Activated CD4-positive, alpha-beta T cell treated with anti-CD3 and anti-CD28 coated beads, Interleukin-2, amount 50 U/mL, for 1 hour (primary cell): ENCODE measurements around the gene GTF2IRD1.
"Not testable (repeated sequence)": the region's sequence is repeated elsewhere in the genome, so short reads cannot be mapped to it uniquely, and the experiment has no call there.

Experiments used
- DNase-seq: peaks from one replicate; pipeline ENCODE4 v3.0.0-alpha.2; 2020

GTF2IRD1 gene

DNA sequence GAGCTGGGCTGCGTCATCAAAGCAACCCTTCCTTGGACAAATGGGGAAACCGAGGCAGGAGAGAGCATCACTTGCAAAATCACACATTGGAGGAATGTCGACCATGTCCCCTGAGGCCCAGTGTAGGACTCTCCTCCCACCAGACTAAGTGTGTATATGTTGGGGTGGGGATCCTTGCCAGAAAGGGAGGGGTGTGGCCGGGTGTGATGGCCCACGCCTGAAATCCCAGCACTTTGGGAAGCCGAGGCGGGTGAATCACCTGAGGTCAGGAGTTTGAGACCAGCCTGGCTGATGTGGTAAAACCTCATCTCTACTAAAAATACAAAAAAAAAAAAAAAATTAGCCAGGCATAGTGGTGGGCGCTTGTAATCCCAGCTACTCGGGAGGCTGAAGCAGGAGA, 23.3 kb upstream of the GTF2IRD1 start:
- not testable (repeated sequence) for DNase-seq

DNA sequence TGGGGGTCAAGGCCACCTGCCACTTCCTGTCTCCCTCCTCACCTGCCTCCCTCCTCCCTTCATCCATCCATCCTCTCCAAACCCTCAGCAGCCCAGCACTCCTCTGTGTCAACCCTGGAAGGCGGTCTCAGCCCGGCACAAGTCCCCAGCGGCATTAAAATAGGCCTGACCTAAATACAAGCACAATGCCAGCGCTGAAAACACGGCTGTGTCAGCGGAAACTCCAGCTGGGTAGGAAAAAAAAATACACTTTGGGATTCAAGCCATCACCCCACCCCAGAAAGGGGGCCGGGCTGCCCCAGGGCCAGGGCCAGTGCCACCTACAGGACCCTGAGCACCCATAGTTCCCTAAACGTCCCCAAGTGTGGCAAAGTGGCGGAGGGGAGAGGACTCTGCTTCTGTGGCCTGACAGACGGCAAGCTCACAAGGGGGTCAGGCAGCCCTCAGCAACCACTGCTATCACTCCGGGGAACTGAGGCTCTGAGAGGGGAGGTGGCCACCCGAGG, 22.7 kb upstream of the GTF2IRD1 start:
- DNase-seq = no peak

DNA sequence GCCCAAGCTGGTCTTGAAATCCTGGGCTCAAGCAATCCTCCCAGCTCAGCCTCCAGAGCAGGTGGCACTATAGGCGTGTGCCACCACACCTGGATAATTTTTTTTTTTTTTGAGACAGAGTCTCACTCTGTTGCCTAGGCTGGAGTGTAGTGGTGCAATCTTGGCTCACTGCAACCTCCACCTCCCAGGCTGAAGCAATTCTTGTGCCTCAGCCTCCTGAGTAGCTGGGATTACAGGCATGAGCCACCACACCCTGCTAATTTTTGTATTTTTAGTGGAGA, 16.5 kb upstream of the GTF2IRD1 start:
- not testable (repeated sequence) for DNase-seq

DNA sequence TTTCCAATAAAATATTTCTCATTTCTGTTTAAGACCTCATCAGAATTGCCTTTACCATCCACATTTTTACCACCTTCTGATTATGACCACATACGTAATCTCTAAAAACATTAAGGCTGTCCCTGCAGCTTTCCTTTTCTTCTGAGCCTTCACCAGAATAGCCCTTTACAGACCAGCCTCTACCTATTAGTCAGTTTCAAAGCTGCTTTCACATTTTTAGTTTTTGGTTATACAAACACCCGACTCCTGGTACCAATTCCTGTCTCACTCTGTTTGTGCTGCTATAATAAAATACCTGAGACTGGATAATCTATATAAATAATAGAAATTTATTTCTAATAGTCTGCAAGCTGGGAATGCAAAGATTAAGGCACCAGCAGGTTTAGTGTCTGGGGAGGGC, 15.4 kb upstream of the GTF2IRD1 start:
- DNase-seq = no peak

DNA sequence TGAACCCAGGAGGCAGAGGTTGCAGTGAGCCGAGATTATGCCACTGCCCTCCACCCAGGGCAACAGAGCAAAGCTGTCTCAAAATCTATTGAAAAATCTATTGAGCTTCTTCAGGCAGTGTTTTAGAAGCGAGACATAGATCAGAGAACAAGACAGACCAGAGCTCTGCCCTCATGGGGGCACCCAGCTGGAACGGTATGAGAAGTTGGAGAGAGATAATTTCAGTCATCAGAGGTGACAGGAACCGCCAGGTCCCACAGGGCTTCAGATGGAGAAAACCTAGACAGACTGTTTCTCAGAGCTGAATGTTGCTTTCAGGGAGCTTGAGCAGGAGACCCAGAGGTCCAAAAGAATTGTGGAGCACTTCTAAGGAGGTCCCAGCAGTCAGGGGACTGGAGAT, 14.2 kb upstream of the GTF2IRD1 start:
- DNase-seq = no peak

DNA sequence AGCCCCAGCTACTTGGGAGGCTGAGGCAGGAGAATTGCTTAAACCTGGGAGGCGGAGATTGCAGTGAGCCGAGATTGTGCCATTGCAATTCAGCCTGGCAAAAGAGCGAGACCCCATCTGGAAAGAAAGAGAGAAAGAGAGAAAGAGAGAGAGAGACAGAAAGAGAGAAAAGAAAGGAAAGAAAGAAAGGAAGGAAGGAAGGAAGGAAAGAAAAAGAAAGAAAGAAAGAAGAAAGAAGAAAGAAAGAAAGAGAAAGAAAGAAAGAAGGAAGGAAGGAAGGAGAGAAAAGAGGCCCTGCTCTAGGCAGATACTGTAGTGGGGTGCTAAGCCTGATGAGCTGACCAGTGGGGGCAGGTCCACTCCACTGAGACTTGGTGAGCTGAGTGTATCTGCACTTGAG, 13.6 kb upstream of the GTF2IRD1 start:
- DNase-seq = not testable (repeated sequence)

DNA sequence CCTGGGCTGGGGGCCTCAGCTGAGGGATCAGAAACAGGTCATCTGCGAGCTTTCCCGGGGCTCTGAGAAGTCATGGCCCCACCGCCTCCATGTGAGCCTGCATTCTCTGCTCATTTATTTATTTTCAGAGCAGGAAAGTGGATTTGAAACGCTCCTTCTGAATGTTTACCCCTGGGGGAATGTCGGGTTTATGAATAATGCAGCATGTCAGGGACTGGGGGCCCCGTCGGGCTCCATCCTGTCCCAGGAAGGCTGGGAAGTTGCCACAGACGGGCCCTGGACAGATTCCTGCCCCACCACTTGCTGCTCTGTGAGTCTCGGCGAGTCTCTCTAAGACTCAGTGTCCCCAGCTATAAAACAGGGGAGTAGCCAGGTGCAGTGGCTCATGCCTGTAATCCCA, 11.9 kb upstream of the GTF2IRD1 start:
- DNase-seq = no peak

DNA sequence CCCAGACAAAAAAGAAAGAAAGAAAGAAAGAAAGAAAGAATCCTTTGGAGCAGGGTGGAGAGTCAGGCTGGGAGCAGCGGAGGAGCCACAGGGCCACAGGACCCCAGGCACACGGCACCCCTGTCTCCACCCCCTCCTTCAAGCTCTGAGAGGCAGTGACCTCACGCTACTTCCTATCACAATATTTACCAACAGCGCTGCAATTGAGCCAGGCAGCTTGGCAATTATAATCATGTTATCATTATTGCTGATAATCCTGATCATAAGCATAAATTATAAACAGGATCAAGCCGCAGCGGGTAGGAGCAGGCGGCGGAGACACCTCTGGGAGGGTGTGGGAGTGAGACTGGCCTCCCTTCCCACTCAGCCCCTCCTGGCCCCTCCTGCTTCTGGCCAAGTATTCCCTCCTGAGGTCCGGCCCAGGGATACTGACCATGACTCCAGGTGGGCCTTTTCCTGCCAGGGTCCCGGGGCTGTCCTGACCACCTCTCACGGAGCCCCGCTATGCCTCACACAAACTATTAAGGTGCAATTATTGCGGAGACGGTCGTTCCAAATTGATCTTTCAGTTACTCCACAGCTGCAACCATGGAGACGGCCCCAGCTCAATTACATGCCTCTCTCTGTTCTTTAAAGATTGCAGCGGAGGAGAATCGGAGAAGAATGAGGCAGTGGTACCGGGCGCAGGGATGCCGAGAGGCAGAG, 10.0 kb upstream of the GTF2IRD1 start:
- no peak for DNase-seq

DNA sequence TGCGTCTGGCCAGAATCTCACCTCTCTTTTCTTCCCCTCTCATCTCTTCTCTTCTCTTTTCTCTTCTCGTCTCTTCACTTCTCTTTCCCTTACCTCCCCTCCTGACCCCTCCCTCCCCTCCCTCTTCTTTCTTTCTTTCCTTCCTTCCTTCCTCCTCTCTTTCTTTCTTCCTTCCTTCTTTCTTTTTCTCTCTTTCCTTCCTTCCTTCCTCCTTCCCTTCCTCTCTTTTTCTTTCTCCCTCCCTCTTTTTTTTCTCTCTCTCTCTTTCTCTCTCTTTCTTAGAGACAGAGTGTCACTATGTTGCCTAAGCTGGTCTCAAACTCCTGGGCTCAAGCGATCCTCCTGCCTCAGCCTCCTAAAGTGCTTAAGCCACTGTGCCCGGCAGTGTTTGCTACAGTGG, 4.6 kb upstream of the GTF2IRD1 start:
- DNase-seq = no peak

DNA sequence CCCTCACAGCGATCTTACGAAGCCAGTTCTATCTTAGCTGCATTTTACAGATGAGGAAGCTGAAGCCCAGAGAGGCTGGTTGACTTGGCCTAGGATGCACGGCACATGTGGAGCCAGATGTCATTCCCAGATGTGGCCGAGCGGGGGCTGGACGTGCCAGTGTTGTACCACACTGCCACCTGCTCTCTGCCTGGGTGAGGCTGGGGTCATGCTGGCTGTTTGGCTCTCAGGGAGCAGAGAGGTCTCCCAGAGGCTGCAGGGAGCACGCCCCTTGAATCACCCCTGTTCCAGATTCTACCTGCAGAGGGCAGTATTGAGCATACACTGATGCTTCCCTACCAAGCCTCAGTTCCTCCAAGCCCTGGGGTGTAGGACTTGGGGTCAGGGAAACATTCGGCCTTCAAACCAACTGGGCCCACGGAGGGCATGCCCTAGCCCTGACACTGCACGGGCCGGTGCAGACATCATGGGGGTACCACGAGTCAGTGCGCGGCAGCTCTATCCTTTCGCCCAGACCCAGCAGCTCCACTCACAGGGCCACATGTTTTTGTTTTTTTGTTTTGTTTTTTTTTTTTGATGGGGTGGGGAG, 3.8 kb upstream of the GTF2IRD1 start:
- peak; percentile 64 for DNase-seq

DNA sequence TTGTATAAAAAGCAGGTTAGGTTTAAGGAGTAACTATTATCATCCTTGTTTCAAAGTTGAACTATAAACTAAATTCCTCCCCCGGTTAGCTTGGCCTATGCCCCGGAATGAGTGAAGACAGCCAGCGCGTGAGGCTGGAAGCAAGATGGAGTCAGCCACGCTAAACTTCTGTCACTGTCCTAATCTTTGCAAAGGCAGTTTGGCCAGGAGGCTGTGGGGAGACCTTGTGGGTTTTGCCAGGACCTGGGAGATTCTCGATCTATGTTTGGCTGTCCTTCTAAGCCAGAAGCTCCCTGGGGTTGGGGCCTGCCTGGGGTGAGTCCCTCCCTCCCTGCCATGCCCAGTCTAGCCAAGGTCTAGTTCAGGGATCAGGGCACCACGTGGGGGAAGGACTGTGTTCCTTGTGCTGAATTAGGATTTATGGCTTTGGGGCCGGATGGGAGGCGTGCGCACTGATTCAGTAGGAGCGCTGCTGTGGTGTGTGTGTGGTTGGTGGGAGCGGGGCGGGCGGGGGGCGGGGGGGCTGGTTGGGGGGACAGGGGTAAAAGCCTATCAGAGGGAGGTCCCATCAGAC, 871 bp upstream of the GTF2IRD1 start:
- peak; percentile 24 for DNase-seq

DNA sequence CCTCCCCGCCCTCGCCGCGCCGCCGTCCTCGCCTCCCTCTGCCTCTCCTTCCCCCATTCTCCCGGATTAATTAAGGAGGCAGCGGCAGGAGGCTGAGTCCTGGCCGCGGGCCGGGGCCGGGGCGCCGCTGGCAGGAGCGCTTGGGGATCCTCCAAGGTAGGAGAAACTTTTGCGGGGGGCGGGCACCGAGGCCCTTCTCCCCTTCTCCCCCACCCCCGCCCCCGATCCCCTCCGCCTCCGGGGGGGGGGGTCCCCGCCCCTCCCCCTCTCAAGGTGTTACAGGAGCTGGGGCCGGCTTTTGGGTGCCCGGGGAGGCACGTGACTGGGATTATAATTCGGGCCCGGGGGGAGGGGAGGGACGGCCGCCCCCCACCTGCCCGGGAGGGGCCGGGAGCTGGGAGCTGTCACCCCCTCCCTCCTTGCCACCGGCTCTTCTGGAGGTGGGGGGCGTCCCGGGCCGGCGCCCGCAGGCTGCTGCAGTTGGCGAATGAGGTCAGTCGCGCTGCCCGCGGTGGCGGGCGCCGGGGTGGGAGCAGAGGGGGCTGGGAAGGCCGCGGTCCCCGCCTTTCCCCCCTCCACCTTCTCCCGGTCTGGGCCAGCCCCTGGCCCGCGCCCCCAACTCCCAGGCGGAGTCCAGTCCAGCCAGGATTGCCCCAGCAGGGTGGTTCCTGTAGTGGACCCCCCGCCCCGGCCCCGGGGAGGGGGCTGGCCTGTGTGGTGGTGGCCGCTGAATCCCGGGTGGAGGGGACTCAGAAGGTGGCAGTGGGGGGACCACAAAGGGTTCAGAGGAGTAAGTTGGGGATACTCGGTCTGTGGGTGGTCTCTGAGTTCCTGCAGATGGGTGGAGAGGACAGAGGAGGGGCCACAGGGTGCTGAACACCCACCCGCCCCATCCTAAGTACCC, 567 bp downstream of the GTF2IRD1 start:
- DNase-seq = no peak

DNA sequence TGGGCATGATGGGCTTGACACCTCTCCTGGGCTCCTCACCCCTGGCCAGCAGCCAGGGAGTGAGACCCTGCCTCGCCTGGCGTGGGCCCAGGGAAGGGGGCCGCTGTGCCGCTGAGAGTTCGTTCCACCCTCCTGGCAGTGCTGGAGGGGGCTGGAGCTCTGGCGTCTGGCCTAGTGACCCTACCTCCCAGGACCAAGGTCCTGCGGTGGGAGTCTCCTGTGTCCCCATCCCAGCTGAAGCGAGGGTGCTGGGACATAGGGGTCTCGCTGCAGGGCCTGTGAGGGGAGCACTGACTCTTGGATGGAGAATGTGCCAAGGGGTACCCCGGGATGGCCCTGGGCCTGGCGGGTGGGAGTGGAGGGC, 1.2 kb downstream of the GTF2IRD1 start:
- DNase-seq = no peak

DNA sequence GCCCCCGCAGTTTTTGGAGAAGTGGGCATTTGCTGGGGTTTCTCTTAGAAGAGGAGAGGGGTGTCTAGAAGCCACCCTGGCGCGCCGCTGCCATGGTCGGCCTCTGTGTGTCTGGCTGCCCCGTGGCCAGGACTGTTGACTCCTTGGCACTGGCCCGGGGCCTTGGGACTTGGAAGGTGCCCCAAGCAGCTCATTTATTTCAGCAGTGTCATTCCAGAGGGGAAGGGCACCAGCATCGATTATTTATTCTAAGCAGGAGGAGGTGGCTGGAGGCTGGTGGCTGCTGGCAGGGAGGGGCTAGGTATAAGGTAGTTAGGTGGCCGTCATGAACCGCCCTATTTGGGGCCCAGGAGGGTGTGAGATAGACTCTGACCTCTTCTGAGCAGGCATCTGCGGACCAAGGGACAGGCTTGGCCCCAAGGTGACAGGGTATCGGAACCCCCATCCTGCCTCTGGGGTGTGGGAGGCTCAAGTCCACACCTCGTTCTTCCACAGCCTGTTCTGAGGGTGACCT, 1.6 kb downstream of the GTF2IRD1 start:
- no peak for DNase-seq

DNA sequence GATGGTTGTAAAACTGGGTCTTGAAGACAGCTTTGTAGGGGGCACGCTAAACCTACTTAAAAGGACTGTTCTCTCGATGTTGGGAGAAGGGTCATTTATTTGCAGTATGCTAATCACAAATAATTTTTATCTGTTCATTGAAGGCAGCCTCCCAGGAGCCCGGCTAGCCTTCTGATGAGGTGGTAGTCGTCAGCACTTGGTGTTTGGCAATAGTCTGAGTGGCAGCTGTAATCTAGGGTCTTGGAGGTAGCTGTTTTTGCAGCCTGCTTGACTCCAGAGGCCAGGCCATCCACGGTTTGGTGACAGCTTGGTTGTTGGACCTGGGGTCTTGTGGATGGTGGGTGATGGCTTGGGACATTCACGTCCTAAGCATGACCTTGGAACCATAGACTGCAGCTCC, 2.2 kb downstream of the GTF2IRD1 start:
- DNase-seq = no peak

DNA sequence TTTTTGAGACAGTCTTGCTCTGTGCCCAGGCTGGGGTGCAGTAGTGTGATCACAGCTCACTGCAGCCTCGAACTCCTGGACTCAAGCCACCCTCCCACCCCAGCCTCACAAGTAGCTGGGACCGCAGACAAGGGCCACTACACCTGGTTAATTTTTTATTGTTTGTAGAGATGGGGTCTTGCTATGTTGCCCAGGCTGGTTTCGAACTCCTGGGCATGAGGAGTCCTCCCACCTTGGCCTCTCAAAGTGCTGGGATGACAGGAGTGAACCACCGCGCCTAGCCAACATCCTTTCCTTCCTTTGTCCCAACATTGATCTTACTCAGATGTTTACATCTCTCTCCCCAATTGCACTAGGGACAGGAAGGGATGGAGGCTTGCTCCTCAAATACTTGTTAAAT, 3.3 kb downstream of the GTF2IRD1 start:
- DNase-seq = no peak

DNA sequence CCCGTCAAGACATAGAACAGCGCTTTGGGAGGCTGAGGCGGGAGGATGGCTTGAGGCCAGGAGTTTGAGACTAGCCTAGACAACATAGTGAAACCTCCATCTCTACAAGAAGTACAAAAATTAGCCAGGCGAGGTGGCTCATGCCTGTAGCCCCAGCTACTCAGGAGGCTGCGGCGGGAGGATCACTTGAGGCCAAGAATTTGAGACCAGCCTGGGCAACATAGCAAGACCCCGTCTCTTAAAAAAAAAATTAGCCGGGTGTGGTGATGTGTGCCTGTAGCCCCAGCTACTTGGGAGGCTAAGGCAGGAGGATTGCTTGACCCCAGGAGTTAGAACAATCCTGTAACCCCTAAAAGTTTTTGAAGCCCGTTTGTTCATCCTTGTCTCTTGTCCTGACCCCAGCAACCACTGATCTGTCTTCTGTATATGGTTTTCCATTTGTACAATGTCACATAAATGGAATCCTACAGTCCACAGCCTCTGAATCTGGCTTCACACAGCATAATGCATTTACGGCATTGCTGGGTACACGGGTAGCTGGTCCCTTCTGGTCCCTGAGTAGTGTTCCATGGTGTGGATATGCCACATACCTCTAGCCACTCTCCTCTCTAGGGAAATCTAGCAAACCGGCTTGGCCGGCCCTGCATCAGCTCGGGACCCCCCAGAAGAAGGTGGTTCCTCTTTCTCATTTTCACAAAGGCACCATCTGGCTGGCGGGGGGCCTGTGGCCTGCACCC, 8.4 kb downstream of the GTF2IRD1 start:
- no peak for DNase-seq

DNA sequence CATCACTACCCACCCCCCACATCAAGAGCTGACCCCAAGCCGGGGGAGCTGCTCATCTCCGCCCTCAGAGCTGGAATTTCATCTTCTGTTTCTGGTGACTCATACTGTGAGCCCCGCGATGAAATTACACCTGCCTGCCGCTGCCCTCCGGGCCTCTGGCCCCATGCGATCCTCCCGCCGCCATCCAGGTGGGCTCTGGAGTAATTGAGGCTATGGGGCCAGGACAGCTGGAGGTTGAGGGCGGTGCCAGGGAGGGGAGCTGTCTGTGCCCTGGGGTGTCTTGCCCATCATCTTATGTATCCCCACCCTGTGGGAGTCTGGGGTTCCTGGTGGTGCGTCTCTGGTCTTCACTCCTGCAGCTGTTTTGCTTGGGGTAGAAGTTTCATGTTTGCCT, 9.0 kb downstream of the GTF2IRD1 start:
- no peak for DNase-seq

DNA sequence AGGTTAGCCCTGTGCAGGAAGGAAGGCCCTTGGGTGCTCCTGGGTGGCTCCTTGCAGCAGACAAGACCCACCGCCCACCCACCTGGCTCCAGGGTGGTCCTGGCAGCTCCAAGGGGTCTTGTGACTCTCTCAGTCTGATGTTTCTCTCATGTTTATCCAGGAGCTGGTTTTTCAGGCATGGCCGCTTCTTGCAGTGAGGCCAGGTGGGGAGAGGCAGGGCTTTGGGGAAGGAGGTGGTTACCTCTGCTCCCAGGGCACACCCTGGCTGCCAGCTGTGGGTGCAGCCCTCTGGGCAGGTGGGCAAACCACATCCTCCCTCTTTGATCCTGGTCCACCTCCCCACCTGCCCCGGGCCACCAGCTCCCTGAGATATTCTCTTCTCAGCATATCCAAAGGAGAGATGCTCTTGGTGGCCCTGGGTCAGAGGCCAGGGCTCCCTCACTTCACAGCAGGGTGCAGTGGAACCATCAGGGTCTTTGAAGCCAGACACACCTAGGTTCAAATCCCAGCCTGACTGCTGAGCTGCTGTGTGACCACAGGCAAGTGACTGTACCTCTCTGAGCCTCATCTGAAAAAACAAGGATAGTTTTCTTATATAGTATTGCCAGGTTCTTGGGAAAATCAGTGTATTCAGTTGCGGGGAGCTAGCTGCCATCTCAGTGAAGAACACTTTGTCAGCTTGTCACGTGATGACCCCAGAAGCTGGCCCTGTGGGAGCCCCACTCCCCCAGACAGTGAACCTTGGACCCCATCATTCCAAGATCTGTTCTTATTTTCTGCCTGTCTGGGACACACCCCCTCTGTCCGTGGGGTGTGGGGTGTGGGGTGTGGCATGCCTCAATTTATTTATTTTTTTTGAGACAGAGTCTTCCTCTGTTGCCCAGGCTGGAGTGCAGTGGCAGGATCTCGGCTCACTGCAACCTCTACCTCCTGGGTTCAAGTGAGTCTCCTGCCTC, 11.5 kb downstream of the GTF2IRD1 start:
- DNase-seq = no peak

DNA sequence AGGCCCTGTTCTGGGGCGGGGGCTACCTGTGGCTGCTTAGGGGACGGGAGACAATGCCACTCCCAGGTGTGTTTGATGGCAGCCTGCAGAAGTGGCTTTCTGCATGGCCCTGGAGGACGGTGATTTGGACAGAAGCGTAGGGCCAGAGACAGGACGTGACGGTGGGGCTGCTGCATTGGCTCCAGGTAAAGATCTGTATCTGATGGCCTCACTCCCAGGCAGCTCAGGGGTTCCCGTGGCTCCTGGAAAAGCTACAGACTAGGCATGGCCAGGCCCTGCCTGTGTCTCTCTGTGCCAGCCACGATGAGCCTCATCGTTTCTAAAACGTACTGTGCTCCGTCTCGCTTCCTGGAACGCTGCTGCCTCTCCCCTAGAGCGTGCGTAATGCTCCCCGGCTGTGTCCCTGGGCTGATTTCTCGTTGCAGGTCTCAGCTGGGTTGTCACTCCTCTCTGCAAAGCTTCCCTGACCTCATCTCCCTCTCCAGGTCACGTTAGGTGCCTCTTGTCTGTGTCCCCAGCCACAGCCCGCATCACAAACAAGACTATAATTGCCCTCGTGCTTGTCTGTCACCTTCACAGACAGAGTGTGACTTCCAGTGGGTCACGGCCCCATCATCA, 12.6 kb downstream of the GTF2IRD1 start:
- no peak for DNase-seq

DNA sequence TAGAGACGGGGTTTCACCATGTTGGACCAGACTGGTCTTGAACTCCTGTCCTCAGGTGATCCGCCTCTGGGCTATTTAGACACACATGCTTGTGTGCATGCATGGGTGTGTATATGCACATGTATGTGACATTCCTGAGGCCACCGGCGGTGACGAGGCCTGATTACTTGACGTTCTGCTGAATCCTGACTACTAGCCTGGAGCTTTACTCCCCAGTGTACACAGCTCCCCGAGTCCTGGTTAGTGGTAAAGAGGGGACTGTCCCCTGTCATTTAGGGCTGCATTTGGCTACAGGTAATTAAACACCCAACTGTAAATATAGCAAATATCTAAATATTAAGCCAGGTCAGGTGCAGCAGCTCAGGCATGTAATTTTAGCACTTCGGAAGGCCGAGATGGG, 14.2 kb downstream of the GTF2IRD1 start:
- no peak for DNase-seq
